Gastroesophageal sphincter (tissue), 4 donors: ENCODE measurements around the gene ZSWIM5. TPM values are rescaled to one million over a fixed set of nuclear protein-coding genes. Genes with fewer than 3 reads are reported as not detected.
"Not testable (repeated sequence)": the region's sequence is repeated elsewhere in the genome, so short reads cannot be mapped to it uniquely, and the experiment has no call there.

ENCODE experiments used
- ATAC-seq: fragments of 150-250 bp; one replicate; pipeline ENCODE4 v1.9.1; 2016; ENCODE audit warnings: mild to moderate bottlenecking, moderate library complexity
- H3K27ac ChIP-seq, 4 donors: fragments of 200-600 bp; sonication (generic) in 3 of 4; 1 replicate in 3 of 4; 2 replicates in 1 of 4; pipeline ENCODE4 v1.5.1; 2016 to 2019
- H3K27me3 ChIP-seq: fragments of 200-600 bp; sonication (generic); one replicate; pipeline ENCODE4 v1.5.1; 2019
- H3K36me3 ChIP-seq, 2 donors: fragments of 200-600 bp; sonication (generic); one replicate each; pipeline ENCODE4 v1.5.1; 2019; ENCODE audit warnings: control low read depth in 1 of 2
- H3K4me1 ChIP-seq, 3 donors: fragments of 200-600 bp; sonication (generic); 1 replicate in 2 of 3; 2 replicates in 1 of 3; pipeline ENCODE4 v1.5.1; 2016 to 2019; ENCODE audit warnings: control low read depth in 2 of 3
- H3K4me3 ChIP-seq, 2 donors: fragments of 200-600 bp; sonication (generic); one replicate each; pipeline ENCODE4 v1.5.1; 2019; ENCODE audit warnings: mild to moderate bottlenecking in 1 of 2, moderate library complexity in 1 of 2
- H3K9me3 ChIP-seq, 3 donors: fragments of 200-600 bp; sonication (generic); one replicate each; pipeline ENCODE4 v1.5.1; 2017 to 2019; ENCODE audit warnings: control low read depth in 2 of 3
- CTCF ChIP-seq, 4 experiments: fragments of 200-600 bp in 2 of 4; fragments of 450-650 bp in 2 of 4; sonication (generic) in 1 of 4; IDR thresholded peaks; one replicate each; pipeline ENCODE4 v1.5.1; 2017 to 2019; ENCODE audit warnings: antibody characterized with exemption in 4 of 4, mild to moderate bottlenecking in 2 of 4, moderate library complexity in 2 of 4
- EP300 ChIP-seq: sonication (generic); formaldehyde crosslinking; IDR thresholded peaks from one replicate; pipeline ENCODE4 v1.6.1; 2017; ENCODE audit warnings: antibody characterized with exemption, mild to moderate bottlenecking
- POLR2A ChIP-seq, 2 donors: fragments of 450-650 bp; IDR thresholded peaks; one replicate each; pipeline ENCODE4 v1.6.1; 2017; ENCODE audit warnings: antibody characterized with exemption in 2 of 2, mild to moderate bottlenecking in 2 of 2, moderate library complexity in 1 of 2
- POLR2AphosphoS5 ChIP-seq: sonication (generic); formaldehyde crosslinking; IDR thresholded peaks from one replicate; pipeline ENCODE4 v1.6.1; 2017; ENCODE audit warnings: antibody characterized with exemption
- WGBS, 2 donors: methylation state at CpG; one replicate each; pipeline ENCODE4 v1.1.5; 2018; ENCODE audit warnings: low coverage in 1 of 2; 5-methylcytosine and 5-hydroxymethylcytosine counted together
- total RNA-seq, 4 donors: library from RNA; depleted of rRNA; stranded (reverse); fragments of >200 nt; gene quantifications; one replicate each; pipeline ENCODE4 v1.1.0, GENCODE V29; 2016

The ZSWIM5 gene
- total RNA-seq, 4 donors from 2014 or later: 3.3 to 8.1 (median 5.8) TPM

GRCh38 chr1:45103534-45103933 is 102.9 kb downstream of the ZSWIM5 start:
- H3K4me1 ChIP-seq: no peaks in the 10 kb centered on the region
- no peaks in the 10 kb centered on the region for H3K27me3 ChIP-seq
- ATAC-seq: no peak
- no peak overlapping the region for H3K4me3 ChIP-seq
- TF ChIP-seq POLR2A (IDR thresholded peaks at IDR 0.05): no peak
- no peak for TF ChIP-seq EP300
- TF ChIP-seq POLR2AphosphoS5: no peak
- no peak for TF ChIP-seq CTCF (IDR thresholded peaks at IDR 0.05)
- no peaks in the 10 kb centered on the region for H3K9me3 ChIP-seq
- H3K36me3 ChIP-seq: no peaks in the 10 kb centered on the region
- no peak overlapping the region for H3K27ac ChIP-seq

- no peaks in the 10 kb centered on the region for H3K27me3 ChIP-seq
- TF ChIP-seq CTCF (IDR thresholded peaks at IDR 0.05) (no peak), POLR2A (IDR thresholded peaks at IDR 0.05) (no peak), EP300 (no peak), POLR2AphosphoS5 (no peak)
- no peak for ATAC-seq
- peaks cover 0 to 3% (median 0%) of the 10 kb centered on the region in 3 donors for H3K4me1 ChIP-seq
- no peaks in the 10 kb centered on the region for H3K9me3 ChIP-seq
- no peak overlapping the region for H3K4me3 ChIP-seq
- H3K36me3 ChIP-seq: no peaks in the 10 kb centered on the region
- H3K27ac ChIP-seq: no peak overlapping the region
Measured at GRCh38 chr1:45101947-45102346, 104.5 kb downstream of the ZSWIM5 start.

- H3K9me3 ChIP-seq, H3K4me3 ChIP-seq, H3K27me3 ChIP-seq, H3K36me3 ChIP-seq, H3K27ac ChIP-seq, ATAC-seq, H3K4me1 ChIP-seq: not testable (repeated sequence)
- 85 to 91% methylated on average over 5 of the region's 5 CpGs for WGBS, 2 donors
Measured at GRCh38 chr1:45101528-45101927, 104.9 kb downstream of the ZSWIM5 start.

- Histone ChIP-seq H3K9me3 (no peaks in the 10 kb centered on the region), H3K27ac (no peak overlapping the region), H3K4me3 (no peak overlapping the region), H3K27me3 (no peaks in the 10 kb centered on the region), H3K4me1 (peaks cover 0 to 10% (median 0%) of the 10 kb centered on the region in 3 donors), H3K36me3 (no peaks in the 10 kb centered on the region)
- WGBS, 2 donors: 95 to 100% methylated on average over 1 of the region's 1 CpG
- ATAC-seq: no peak
- TF ChIP-seq EP300: no peak
- no peak for TF ChIP-seq POLR2AphosphoS5
- TF ChIP-seq POLR2A (IDR thresholded peaks at IDR 0.05): no peak
- TF ChIP-seq CTCF (IDR thresholded peaks at IDR 0.05): no peak
Measured at GRCh38 chr1:45097944-45098343, 108.5 kb downstream of the ZSWIM5 start.

- TF ChIP-seq POLR2AphosphoS5: no peak
- H3K4me1 ChIP-seq: peaks cover 0 to 10% (median 0%) of the 10 kb centered on the region in 3 donors
Measured at GRCh38 chr1:45097079-45097478, 109.3 kb downstream of the ZSWIM5 start.

GRCh38 chr1:45095450-45095849 is 111.0 kb downstream of the ZSWIM5 start:
- no peak overlapping the region for H3K27ac ChIP-seq
- WGBS, 2 donors: 96 to 100% methylated on average over 1 to 2 of the region's 2 CpGs
- no peaks in the 10 kb centered on the region for H3K9me3 ChIP-seq

More at GRCh38 chr1:45097079-45097478, 109.3 kb downstream of the ZSWIM5 start:
- no peak overlapping the region for H3K4me3 ChIP-seq
- no peak overlapping the region for H3K27ac ChIP-seq
- 35 to 63% methylated on average over 2 of the region's 2 CpGs for WGBS, 2 donors
- no peak for ATAC-seq
- no peaks in the 10 kb centered on the region for H3K36me3 ChIP-seq
- H3K27me3 ChIP-seq: no peaks in the 10 kb centered on the region
- H3K9me3 ChIP-seq: no peaks in the 10 kb centered on the region

GRCh38 chr1:45094371-45094770 is 112.0 kb downstream of the ZSWIM5 start:
- not testable (repeated sequence) for H3K4me3 ChIP-seq
- 97% methylated on average over 4 of the region's 4 CpGs; no CpG with 5 or more reads in 1 of the 2 donors for WGBS, 2 donors

More at GRCh38 chr1:45095450-45095849, 111.0 kb downstream of the ZSWIM5 start:
- no peak for ATAC-seq
- Histone ChIP-seq H3K4me1 (peaks cover 0 to 10% (median 0%) of the 10 kb centered on the region in 3 donors), H3K4me3 (no peak overlapping the region), H3K36me3 (no peaks in the 10 kb centered on the region), H3K27me3 (no peaks in the 10 kb centered on the region)
- TF ChIP-seq POLR2AphosphoS5: no peak
- TF ChIP-seq POLR2A (IDR thresholded peaks at IDR 0.05): no peak
- TF ChIP-seq CTCF (IDR thresholded peaks at IDR 0.05): no peak
- no peak for TF ChIP-seq EP300

More at GRCh38 chr1:45094371-45094770, 112.0 kb downstream of the ZSWIM5 start:
- ATAC-seq, H3K36me3 ChIP-seq, H3K9me3 ChIP-seq, H3K27ac ChIP-seq, H3K27me3 ChIP-seq: not testable (repeated sequence)
- peaks cover 0 to 10% (median 0%) of the 10 kb centered on the region in 3 donors for H3K4me1 ChIP-seq
